GM21825 (cell line): ENCODE results near the gene ARHGAP6.

ENCODE experiments used
- ATAC-seq: cut with Tn5 transposase; IDR thresholded peaks from one replicate; pipeline ENCODE4 v1.9.1; 2021; ENCODE audit warnings: mild to moderate bottlenecking, moderate library complexity; ENCODE audit not compliant: unreplicated experiment

Gene ARHGAP6

DNA sequence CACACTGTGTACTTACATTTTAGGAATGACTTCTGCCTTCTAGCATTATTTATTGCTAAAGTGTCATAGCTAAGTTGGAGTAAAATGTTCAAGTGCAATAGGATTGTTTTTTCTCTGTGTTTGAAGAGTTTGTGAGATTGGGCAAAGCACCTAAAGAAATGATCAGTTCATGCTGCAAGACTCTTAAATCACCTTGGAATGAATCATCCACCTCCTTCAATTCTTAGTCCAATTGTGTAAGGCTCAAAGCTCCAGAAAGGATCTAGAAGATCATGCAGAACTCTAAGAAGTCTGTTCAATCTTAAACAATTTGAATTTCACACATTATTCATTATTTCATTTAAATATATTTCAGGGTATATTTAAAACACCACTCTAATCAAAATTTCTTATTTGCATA is 235.4 kb downstream of the ARHGAP6 start:
- no peak for ATAC-seq

DNA sequence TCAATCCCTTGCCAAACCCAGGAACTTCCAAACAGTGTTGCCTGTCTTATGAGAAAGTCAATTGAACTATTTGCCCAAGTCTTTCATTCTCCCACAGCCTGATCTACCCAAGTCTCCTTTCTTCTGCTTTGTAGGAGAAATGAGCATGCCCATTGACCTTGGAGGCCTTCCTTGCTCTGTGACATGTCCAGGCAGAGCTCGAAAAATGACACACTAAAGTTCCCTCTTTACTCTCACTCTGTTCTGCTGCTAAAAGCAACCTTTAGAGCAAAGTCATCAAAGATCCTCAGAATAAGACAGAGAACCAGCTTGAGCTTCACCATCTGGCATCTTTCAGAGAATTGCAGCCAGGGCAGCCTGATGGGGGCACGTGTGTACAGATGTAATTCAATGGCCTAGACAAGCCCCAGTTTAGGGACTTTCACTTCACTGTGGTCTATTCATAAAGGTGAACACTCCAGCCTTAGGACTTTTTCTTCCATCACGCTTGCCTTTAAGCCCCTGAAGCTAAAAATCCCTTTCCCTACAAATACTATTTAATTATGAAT is 236.1 kb downstream of the ARHGAP6 start:
- ATAC-seq = no peak

DNA sequence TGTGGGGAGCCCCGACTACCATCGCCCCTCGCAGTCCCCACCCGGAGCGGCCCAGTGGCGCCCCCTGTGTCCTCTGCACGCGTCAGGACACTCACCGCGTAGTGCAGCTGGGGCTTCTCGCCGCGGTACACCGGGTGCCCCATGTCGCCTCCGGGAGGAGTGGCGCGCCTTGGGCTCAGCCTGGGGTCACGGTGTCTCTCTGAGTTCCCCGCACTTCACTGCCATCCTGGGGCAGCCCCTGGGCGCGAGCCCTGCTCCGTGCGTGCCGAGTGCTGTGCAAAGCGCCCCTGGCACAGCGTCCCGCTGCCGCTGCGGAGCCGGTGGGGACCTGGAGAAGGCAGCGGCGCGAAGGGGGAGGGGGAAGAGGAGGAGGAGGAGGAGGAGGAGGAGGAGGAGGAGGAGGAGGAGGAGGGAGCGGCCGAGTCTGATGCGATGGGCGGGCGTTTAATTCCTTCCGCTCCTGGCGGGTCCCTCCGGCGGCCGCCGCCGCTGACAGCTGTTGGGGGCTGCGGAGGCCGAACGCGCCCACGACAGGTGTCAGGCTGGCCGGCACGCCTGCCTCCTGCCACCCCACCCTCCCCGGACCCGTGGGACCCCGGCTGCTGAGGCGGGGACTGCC is 238.2 kb downstream of the ARHGAP6 start:
- no peak for ATAC-seq

DNA sequence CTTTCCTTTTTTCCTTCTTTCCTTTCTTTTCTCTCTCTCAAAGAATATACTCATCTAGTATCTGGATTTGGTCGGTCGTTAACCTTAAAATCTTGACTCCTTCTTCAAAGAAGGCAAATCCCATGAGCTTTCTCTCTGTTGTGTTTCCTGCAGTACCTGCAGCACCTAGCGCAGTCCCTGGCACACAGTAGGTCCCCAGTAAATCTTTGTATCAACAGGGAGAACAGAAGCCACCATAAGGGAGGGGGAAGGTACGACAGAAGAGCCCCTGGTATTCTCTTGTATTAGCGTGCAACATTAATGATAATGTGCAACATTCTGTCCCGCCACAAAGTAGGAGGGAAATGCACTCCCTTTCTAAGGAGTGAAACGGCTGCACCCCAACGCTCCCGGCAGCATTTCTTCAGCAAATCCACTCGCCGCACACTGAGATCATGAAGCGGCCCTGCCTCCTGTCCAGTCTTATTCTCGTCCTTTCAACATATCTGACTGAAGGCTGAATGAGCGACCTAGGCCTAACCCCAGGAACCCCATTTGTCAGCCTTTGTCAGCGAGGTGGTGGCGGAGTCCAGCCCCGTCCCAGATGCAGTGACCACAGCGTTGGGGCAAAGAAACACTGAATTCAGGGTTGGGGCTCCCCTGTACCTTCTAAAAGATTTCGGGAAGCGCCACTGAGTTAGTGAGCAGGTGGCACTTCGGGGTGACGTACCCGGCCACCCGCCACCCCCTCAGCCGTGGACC is 238.8 kb downstream of the ARHGAP6 start:
- no peak for ATAC-seq

DNA sequence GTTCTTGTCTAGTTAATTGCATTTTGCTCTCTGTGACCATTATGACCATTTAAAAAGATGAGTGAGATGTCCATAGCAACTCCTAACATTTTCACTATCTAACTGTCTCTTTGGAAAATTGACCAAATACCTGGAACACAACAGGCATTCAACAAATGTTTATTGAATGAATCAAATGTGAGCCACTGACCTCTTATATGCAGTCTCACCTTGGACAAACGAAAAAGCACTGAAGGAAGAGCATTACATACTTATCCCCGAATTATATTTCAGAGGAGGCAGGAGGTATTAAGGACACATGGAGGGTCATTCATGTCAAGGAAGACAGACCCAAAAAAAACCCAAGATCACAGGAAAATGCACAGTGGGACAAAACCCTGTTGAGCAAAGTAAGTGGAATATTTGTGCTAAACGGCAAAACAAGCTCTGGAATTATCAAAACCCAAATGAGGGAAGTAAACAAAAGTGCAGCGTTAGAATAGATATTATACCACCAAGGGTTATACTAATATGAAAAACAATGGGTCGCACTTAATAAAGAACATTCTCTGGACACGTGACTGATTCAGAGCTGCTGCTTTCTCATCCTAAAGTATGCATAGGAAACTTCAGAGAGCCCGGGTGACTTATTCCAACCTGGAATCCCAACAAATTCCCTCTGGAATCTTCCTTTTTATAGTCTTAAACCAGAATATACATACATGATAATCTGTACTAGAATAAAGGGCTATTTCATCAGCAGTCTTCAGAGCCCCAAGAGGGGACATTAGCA is 240.6 kb downstream of the ARHGAP6 start:
- ATAC-seq = no peak

DNA sequence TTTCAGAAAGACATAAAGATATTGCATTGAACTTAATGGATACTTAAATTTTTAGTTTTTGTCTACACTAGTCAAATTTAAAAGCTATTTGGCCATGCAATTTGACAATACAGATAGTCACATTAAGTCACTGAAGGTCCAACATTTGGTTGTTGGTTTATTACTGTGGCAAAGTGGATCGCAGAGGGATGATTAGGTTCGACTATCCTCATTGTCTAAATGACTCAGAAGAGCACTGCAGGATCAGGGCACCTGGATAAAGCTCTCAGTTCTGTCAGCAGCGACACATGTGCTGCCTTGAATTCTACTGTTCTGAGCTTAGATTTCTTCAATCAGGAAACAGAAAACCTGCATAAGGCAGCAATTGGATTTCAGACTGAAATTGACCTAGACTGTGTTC is 241.8 kb downstream of the ARHGAP6 start:
- ATAC-seq = no peak

DNA sequence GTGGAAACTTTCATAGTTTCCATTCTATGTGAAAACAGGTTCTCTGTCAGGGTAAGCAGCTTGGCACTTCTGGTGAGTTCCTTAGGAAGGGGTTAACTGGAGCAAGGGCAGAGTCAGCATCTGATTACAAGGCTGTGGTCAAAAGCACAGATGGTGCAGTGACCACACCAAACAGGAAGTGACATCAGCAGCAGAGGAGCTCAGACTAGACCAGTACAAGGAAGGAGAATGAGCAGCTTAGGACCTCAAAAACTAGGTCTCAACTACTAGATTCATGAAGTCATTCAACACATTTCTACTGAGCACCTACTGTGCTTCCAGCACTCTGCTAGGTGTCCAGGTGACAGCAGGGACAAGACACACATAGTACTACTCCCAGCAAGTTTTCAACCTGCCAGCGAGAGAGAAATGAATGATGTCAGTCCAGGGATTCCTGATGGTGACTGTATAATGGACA is 242.3 kb downstream of the ARHGAP6 start:
- peak; percentile 86 for ATAC-seq

DNA sequence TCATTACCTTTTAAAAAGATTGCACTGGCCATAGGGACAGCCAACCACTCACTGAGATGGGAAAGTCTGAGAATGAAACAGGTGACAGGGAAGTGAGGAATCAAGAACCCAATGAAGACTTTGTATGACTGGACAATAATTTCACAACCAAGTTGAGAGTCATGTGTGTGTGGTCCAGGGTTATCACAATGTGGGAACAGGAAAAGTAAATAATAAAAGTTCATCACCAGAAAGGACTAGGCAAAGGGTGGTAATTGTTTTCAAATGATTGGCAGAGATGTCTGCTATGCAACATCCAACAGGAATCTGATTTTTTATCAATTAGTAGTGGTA is 243.2 kb downstream of the ARHGAP6 start:
- ATAC-seq = no peak

DNA sequence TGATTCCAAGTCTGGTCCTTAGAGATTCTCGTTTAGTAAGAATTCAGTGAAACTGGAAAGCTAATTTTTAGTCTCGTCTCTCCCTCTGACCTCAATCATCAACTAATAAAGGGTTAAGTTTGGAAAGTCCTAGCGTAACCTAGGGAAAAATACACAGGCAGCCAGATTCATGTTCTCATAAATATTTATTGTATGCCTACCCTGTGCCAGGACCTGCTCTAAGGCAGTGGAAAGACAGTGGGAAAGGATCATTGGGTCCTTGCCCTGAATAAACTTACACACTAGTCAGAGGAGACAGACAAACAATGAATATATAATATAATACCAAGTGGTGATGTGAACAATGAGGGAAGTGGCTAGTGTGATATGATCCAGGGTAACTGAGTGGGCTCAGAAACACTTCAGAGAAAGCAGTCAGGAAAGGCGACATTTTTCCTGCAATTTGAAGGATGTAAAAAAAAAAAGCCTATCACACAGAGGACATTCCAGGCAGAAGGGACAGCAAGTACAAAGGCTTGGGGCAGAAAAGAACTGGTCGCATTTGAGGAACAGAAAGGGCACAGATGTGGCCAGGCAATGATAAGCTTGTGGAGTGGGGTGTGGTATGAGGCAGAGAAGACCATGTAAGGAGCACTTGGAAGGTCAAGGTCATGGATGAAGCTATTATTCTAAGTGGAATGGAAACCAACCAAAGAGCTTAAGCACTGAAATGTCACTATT is 243.8 kb downstream of the ARHGAP6 start:
- ATAC-seq = no peak

DNA sequence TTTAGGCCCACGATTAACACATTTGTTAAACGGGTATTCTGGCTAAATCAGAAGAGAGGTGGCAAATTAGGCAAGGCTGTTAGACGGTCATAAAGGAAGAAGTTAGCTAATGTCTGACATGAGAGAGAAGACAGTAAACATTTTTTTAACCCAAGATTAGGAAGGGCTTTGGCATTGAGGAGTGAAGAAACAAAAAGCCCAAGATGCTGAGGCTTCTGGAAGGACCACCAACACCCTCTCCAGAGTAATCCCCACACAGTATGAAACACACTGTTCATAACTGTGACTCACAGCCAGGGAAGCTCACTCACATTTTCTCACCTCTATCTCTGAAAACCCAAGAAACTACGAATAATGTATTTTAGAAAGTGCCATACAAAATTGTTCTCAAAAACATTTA is 244.9 kb downstream of the ARHGAP6 start:
- ATAC-seq = no peak

DNA sequence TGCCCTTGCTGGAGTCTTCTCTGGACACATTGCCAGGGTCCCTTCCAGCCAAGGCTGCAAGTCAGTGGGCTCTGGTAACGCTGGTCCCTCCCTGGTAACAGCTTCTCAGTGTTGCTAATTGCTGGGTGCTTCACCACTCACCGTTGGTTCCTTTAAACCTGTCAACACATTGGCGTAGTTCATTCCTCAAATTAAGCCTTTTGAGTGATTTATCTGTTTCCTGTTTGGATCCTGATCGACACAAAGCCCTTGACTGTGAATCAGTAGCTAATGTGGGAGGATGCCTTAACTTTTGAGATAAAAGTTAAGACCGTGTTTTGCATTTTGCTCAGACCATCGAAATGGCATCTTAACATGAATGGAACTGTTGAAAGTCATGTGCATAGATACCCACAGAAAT is 246.6 kb downstream of the ARHGAP6 start:
- no peak for ATAC-seq

DNA sequence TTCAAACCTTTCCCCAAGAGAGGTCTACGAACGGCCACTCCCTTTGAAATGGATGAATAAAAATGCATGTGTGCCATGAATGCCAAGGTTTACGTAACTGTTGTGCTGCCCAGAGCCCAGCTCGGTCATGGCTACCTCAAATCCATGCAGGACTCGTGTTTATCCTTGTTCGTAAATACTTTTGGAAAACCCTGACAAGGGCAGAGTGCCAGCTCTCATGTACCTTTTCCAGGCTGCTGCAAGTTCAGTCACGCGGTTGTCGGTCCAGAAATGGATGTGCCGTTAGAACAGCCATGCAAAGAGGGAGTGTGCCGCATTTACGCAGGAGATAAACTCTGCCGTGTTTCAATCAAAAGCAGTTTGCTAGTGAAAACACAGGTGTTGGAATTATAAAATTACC is 249.1 kb downstream of the ARHGAP6 start:
- no peak for ATAC-seq

DNA sequence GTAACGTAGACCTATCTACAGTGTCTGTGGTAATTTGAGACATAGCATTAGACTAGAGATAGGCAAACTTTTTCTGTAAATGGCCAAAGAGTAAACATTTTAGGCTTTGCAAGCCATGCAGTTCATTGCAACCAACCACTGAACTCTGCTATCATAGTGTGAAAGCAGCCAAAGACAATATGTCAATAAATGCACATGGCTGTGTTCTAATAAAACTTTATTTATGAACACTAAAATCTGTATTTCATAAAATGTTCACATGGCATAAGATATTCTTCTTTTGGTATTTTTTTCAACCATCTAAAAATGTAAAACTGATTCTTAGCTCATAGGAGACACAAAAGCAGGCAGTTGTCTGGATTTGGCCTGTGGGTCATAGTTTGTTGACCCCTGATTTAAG is 251.6 kb downstream of the ARHGAP6 start:
- no peak for ATAC-seq

DNA sequence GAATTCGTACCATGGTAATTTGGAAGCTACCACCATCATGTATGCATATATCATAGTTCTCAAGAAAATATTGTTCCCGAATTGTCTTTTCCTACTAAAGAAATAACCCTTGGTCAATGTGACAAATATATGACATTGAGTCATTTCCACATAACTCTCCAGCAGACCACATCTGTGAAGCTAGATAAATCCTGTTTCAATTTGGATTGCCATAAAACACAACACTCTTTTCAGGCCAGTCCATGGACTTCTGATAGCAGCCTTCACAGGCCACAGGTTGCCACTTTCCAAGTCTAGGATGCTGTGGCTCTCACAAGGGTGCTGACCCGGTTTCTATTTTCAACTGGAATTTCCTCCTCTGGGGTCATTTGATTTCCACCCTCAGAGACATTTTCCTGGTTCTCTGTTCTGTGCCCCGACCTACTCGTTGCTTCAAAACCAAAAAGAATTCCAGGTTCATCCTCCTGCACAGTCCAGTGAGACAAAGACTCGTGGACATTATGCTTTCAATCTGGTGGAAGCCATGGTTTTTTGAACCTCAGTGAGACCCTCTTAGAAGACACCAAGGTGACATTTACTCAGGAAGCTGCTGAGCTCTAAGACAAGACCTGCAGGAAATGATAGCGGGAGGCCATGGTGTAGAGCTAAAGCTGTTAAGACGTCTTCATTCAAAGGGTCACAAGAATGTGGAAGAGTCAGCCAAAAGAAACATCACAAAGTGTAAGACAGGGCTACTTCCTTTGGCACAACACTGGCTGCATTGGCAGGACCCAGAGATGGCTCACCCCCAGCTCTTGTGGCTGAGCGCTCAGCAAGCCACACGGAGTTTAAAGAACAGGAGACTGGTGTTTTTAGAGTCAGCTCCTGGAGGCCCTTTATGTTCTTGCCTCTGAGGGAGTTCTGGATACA is 252.8 kb downstream of the ARHGAP6 start:
- no peak for ATAC-seq

DNA sequence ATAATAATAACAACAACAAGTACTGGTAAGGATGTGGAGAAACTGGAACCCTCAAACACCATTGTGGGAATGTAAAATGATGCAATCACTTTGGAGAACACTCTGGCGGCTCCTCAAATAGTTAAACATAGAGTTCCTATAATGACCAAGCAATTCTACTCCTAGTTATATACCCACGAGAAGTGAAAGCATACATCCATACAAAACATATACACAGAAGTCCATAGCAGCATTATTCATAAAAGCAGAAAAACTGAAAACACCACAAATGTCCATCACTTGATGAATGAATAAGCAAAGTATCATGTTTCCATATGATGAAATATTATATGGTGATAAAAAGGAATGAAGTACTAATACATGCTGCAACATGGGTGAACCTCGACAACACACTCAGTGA is 255.8 kb downstream of the ARHGAP6 start:
- no peak for ATAC-seq

DNA sequence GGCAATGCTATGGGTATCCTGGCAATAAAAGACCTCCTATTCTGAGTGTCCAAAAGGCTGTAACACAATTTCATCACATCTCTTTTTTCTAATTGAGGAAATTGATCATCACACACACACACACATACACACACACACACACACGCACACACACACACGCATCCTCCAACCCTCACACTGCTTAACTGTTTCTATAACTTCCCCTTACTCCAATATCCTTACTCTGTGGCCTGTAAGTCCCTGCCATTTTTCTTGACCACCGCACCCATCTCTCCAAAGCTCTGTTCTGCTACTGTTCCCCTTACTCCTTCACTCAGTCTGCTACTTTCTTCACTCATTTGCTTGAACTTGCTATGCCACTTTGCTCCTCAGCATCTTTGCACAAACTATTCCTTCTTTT is 256.9 kb downstream of the ARHGAP6 start:
- no peak for ATAC-seq

DNA sequence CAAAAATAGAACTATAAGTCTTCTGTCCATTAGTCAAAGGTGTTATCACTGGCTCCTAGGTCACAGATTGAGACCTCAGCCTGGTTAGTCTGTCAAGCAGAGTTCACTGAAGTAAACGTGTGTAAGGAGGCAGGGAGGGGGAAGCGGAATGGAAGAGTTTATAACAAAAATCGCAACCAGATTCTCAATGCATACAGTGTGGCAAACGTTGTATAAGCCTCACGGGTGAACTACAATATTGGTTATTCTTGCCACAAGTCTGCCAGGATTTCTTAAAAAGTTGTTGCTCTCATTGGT is 257.7 kb downstream of the ARHGAP6 start:
- no peak for ATAC-seq

DNA sequence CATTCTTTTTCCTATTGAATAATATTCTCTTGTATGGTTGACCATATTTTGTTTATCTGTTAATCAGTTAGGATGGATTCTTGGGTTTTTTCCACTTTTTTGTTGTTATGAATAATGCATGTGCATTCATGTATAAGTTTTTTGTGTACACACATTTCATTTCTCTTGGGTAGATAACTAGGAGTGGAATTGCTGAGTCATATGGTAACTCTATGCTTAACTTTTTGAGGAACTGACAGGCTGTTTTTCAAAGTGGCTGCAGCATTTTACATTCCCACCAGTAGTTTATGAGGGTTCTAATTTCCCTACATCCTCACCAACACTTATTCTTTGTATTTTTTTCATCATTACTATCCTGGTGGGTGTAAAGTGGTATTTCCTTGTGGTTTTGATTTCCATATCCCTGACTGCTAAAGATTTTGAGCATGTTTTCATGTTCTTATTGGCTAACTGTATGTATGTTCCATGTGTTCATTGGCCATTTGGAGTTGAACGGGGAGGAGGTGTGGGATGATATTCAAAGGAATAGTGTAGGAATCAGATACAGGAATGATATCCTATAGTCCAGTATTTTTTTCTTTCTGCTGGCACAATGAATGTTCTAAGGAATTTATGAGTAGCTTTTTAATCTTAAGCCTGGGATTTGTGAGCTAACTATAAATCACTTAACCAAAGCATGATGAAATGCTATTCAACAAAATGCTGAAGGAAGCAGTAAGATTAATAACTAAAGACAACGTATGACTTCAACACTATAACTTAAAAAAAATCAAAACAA is 258.2 kb downstream of the ARHGAP6 start:
- no peak for ATAC-seq

DNA sequence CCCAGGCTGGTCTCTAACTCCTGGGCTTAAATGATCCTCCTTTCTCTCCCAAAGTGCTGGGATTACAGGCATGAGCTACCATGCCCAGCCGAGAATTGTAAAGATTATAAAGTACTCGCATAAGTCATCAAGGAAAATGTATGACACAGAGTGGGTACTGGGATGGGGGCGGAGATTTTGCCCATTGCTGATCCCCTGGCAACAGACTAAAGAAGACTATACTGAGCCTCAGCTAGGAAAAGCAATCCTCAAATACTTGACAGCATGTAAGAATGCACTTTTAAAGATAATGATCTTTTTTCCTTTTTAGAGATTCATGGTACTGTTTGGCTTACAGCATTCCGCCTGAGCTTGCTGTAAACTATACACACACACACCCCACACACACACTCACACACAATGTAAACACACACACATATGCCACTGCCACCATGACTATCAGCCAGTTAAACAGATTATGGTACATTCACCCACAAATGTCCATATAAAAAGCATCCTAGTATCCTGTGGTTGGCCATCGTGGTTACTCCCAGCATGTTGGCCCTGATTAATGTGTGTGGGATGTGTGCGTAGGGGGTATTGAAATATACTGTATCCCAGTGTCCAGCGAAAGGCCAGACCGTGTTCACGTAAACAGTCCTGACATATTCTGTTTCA is 259.5 kb downstream of the ARHGAP6 start:
- ATAC-seq = no peak
